ENCODE data around the gene BBIP1. TPM values are rescaled to one million over a fixed set of nuclear protein-coding genes. Genes with fewer than 3 reads are reported as not detected.

BBIP1 gene
- total RNA-seq, 1 experiment from 2014 or later: 19.0 TPM

DNA sequence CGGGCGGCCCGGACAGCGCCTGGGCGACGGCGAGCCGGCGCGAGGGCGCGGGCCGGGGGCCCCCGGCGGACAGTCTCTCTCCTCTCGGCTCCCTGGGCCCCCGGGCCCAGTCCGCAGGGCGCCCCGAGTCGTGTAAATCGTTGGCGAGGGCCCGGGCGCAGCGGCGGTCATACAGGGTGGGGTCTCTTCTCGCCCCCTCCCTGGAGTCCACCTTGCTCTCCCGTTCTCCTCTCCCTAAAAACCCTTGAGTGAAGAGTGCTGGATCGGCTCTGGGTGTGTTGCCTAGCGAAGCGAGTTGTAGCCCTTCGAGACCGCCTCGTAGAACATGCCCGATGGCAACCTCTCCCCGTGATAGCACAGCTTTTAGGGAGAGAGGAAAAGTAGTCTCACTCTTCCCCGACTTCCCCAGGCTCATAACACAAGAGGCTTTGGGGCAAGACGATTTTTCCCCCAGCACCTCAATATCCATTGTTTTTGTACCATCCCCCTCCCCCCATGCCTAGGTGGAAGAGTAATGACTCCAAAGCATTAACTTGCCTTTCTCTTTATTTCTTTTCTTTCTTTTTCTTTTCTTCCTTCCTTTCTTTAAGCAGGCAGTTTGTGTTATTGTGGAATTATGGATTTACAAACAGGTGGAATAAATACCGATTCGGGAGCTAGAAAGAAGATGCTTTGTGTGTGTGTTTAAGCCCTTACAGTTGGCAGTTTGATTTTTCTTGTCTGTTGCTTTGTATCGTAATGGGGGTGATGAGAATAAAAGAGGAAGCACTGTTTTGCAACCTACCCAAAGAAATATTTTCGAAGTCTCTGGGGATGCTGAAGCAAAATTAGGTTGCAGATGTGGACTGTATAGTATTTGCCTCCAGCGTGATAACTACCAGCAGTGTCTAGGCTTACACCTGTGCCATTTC lies 1.2 kb upstream of the BBIP1 start:
- ChIA-PET CTCF (no interaction called here), POLR2A (no interaction called here)
- DNase-seq (ENCODE audit: low spot score): peak; percentile 21
- H3K4me3 Mint-ChIP-seq: peak overlapping the region; percentile 89
- peaks cover 32% of the 10 kb centered on the region for H3K4me1 Mint-ChIP-seq
- peak overlapping the region; percentile 80 for H3K27ac Mint-ChIP-seq
- ATAC-seq: no peak
- H3K9me3 Mint-ChIP-seq: no peaks in the 10 kb centered on the region
- no peaks in the 10 kb centered on the region for H3K27me3 Mint-ChIP-seq (ENCODE audit: low read depth)
- no peaks in the 10 kb centered on the region for H3K36me3 Mint-ChIP-seq
- TF ChIP-seq, protein P1, sequence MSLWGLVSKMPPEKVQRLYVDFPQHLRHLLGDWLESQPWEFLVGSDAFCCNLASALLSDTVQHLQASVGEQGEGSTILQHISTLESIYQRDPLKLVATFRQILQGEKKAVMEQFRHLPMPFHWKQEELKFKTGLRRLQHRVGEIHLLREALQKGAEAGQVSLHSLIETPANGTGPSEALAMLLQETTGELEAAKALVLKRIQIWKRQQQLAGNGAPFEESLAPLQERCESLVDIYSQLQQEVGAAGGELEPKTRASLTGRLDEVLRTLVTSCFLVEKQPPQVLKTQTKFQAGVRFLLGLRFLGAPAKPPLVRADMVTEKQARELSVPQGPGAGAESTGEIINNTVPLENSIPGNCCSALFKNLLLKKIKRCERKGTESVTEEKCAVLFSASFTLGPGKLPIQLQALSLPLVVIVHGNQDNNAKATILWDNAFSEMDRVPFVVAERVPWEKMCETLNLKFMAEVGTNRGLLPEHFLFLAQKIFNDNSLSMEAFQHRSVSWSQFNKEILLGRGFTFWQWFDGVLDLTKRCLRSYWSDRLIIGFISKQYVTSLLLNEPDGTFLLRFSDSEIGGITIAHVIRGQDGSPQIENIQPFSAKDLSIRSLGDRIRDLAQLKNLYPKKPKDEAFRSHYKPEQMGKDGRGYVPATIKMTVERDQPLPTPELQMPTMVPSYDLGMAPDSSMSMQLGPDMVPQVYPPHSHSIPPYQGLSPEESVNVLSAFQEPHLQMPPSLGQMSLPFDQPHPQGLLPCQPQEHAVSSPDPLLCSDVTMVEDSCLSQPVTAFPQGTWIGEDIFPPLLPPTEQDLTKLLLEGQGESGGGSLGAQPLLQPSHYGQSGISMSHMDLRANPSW (CRISPR knock-in tag; conservative IDR thresholded peaks at IDR 0.05; ENCODE audit: low read depth): no peak
- TF ChIP-seq, protein P2, sequence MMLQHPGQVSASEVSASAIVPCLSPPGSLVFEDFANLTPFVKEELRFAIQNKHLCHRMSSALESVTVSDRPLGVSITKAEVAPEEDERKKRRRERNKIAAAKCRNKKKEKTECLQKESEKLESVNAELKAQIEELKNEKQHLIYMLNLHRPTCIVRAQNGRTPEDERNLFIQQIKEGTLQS (CRISPR knock-in tag; conservative IDR thresholded peaks at IDR 0.05): no peak
- TF ChIP-seq NR2C2 (CRISPR knock-in tag; IDR thresholded peaks at IDR 0.05): no peak
- TF ChIP-seq FOXJ3 (CRISPR knock-in tag; IDR thresholded peaks at IDR 0.05; ENCODE audit: borderline replicate concordance): no peak
- no peak for TF ChIP-seq ZNF263 (CRISPR knock-in tag; IDR thresholded peaks at IDR 0.05; ENCODE audit: low read depth)
- no peak for TF ChIP-seq SP1 (CRISPR knock-in tag; conservative IDR thresholded peaks at IDR 0.05)
- TF ChIP-seq IRF2 (CRISPR knock-in tag; IDR thresholded peaks at IDR 0.05; ENCODE audit: borderline replicate concordance, low read depth): no peak
- TF ChIP-seq EMX1 (CRISPR knock-in tag; IDR thresholded peaks at IDR 0.05): no peak
- TF ChIP-seq, protein P3, sequence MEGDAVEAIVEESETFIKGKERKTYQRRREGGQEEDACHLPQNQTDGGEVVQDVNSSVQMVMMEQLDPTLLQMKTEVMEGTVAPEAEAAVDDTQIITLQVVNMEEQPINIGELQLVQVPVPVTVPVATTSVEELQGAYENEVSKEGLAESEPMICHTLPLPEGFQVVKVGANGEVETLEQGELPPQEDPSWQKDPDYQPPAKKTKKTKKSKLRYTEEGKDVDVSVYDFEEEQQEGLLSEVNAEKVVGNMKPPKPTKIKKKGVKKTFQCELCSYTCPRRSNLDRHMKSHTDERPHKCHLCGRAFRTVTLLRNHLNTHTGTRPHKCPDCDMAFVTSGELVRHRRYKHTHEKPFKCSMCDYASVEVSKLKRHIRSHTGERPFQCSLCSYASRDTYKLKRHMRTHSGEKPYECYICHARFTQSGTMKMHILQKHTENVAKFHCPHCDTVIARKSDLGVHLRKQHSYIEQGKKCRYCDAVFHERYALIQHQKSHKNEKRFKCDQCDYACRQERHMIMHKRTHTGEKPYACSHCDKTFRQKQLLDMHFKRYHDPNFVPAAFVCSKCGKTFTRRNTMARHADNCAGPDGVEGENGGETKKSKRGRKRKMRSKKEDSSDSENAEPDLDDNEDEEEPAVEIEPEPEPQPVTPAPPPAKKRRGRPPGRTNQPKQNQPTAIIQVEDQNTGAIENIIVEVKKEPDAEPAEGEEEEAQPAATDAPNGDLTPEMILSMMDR (IDR thresholded peaks at IDR 0.05): no peak
- no peak for TF ChIP-seq ZNF416 (CRISPR knock-in tag; IDR thresholded peaks at IDR 0.05)

DNA sequence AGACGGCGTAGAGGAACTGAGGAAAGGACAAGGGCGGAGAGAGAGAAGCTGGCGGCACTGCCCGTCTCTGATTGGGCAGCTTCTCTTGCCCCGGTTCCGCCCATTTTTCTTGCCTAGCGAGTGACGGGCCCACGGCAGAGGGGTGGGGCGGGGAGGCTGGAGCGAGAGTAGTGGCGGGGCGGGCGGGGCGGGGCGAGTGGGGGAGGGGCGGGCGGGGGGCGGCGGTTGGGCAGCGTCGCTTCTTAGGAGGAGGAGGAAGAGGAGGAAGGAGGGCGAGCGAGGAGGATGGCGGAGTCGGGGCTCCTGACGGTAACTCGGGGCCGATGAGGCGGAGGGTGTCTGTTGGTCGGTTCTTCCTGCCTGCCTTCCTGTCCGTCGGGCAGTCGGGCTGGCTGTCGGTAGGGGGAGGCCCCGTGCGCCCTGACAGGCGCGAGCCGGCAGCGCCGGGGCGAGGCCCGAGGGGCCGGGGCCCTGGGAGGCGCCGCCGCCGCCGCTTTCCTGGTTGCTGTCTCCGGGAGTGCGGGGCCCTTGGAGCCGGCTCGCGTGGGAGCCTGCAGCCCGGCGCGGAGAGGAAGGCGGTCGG lies 460 bp upstream of the BBIP1 start, which contains the start of gene SHOC2:
Gene SHOC2 (plus strand): TSS at position 256 of the 583 bp plus-strand sequence. CDS start 44,755 bp downstream, outside the sequence.
- Mint-ChIP-seq H3K4me1 (peaks cover 32% of the 10 kb centered on the region), H3K27me3 (ENCODE audit: low read depth) (no peaks in the 10 kb centered on the region), H3K27ac (peak within 1 kb of the TSS; percentile 98), H3K9me3 (no peaks in the 10 kb centered on the region), H3K4me3 (peak within 1 kb of the TSS; percentile 97), H3K36me3 (no peaks in the 10 kb centered on the region)
- POLR2A ChIA-PET: interaction anchor here (0.8 to 1.8 kb wide), 16 partner anchors 9 to 751 kb away, joined by 3 to 13 read pairs (median 4); partner anchors contain the start of genes ADRA2A, PDCD4 and SMNDC1
- peak; percentile 12 for ATAC-seq
- CTCF ChIA-PET: interaction anchor here (0.6 to 1.9 kb wide), 17 partner anchors 9 to 1218 kb away, joined by 3 to 12 read pairs (median 4); partner anchors contain the start of genes ADRA2A and PDCD4
- DNase-seq (ENCODE audit: low spot score): peak; percentile 99
- TF ChIP-seq ZNF317 (CRISPR knock-in tag; IDR thresholded peaks at IDR 0.05; ENCODE audit: borderline replicate concordance, low read depth) (no peak), MXD4 (CRISPR knock-in tag; IDR thresholded peaks at IDR 0.05; ENCODE audit: borderline replicate concordance) (no peak), ZNF263 (CRISPR knock-in tag; IDR thresholded peaks at IDR 0.05; ENCODE audit: low read depth) (peak; percentile 58; the same call in 1 of the 2 replicates)
- TF ChIP-seq, protein P3 (IDR thresholded peaks at IDR 0.05): no peak
- TF ChIP-seq, protein P4, sequence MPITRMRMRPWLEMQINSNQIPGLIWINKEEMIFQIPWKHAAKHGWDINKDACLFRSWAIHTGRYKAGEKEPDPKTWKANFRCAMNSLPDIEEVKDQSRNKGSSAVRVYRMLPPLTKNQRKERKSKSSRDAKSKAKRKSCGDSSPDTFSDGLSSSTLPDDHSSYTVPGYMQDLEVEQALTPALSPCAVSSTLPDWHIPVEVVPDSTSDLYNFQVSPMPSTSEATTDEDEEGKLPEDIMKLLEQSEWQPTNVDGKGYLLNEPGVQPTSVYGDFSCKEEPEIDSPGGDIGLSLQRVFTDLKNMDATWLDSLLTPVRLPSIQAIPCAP (CRISPR knock-in tag; IDR thresholded peaks at IDR 0.05): no peak
